Endothelial cell of umbilical vein (primary cell): ENCODE data around the gene PTBP3. TPM values are rescaled to one million over a fixed set of nuclear protein-coding genes. Genes with fewer than 3 reads are reported as not detected.

Experiments used
- BruUV-seq: library from RNA; stranded (reverse); fragments of 400-500 nt; replicated peaks from 2 replicates; lab custom pipeline; 2021; lab: Mats Ljungman, UMichigan
- CTCF ChIA-PET: fragments of 300-600, 350-600 bp; sonication (Branson Sonifier 250); formaldehyde crosslinking; loops from one replicate; lab custom pipeline; 2021; ENCODE audit warnings: antibody characterized with exemption, inconsistent platforms; lab: Charles Lee
- POLR2A ChIA-PET: fragments of 300-600, 350-600 bp; sonication (Branson Sonifier 250); formaldehyde crosslinking; loops from one replicate; lab custom pipeline; 2021; ENCODE audit warnings: antibody characterized with exemption, inconsistent platforms; lab: Charles Lee
- DNase-seq: peaks from one replicate; pipeline ENCODE4 v3.0.0-alpha.2; 2011; ENCODE audit warnings: low read depth, low spot score
- FAIRE-seq: peaks from 2 replicates; lab custom pipeline; 2011; peaks lifted over from hg19 to GRCh38; lab: Jason Lieb, UNC
- H2AFZ ChIP-seq: 2 replicates; pipeline ENCODE4 v1.6.0; 2012; ENCODE audit warnings: low read depth, low read length, control low read depth, inconsistent platforms
- H3K27ac ChIP-seq: 2 replicates; pipeline ENCODE4 v1.5.1; 2011; ENCODE audit warnings: low read depth, mild to moderate bottlenecking, control low read depth, low read length, moderate library complexity; ENCODE audit not compliant: insufficient read depth
- H3K27me3 ChIP-seq, 2 experiments: 2 replicates each; pipeline versions ENCODE4 v1.6.0 to v1.6.1; 2011; ENCODE audit warnings: low read length in 2 of 2, mixed read lengths in 1 of 2; ENCODE audit not compliant: control insufficient read depth in 2 of 2, insufficient read depth in 2 of 2
- H3K36me3 ChIP-seq, 2 experiments: 2 replicates in 1 of 2; 3 replicates in 1 of 2; pipeline ENCODE4 v1.5.1; 2011; ENCODE audit warnings: low read length in 2 of 2, mild to moderate bottlenecking in 1 of 2, moderate library complexity in 1 of 2; ENCODE audit not compliant: control insufficient read depth in 2 of 2, insufficient read depth in 2 of 2; ENCODE audit errors: extremely low read depth in 1 of 2
- H3K4me1 ChIP-seq: 3 replicates; pipeline ENCODE4 v1.5.1; 2011; ENCODE audit warnings: mild to moderate bottlenecking, low read length; ENCODE audit not compliant: control insufficient read depth, insufficient read depth; ENCODE audit errors: extremely low read depth
- H3K4me2 ChIP-seq: 2 replicates; pipeline ENCODE4 v1.6.1; 2011; ENCODE audit warnings: low read length, control low read depth, mixed read lengths; ENCODE audit not compliant: insufficient read depth
- H3K4me3 ChIP-seq, 3 experiments: fragments of 200-600 bp in 1 of 3; sonication (generic), shearing (Covaris generic) in 1 of 3; replicated peaks in 1 of 3; 2 replicates each; pipeline ENCODE4 v1.5.1; 2011 to 2016; ENCODE audit warnings: control low read depth in 3 of 3, low read length in 3 of 3, mild to moderate bottlenecking in 2 of 3, inconsistent platforms in 1 of 3, low read depth in 1 of 3, moderate library complexity in 1 of 3; ENCODE audit not compliant: insufficient read depth in 1 of 3
- H3K79me2 ChIP-seq: 2 replicates; pipeline ENCODE4 v1.6.0; 2012; ENCODE audit warnings: low read length, inconsistent platforms; ENCODE audit not compliant: control insufficient read depth, insufficient read depth
- H3K9ac ChIP-seq: replicated peaks from 2 replicates; pipeline ENCODE3; 2011; ENCODE audit warnings: low read length, control low read depth; ENCODE audit not compliant: insufficient read depth; ENCODE audit errors: extremely low read depth
- H3K9me1 ChIP-seq: replicated peaks from 3 replicates; pipeline ENCODE4 v1.6.0; 2011; ENCODE audit warnings: mild to moderate bottlenecking, low read length; ENCODE audit not compliant: control insufficient read depth, insufficient read depth; ENCODE audit errors: extremely low read depth
- H3K9me3 ChIP-seq: replicated peaks from 2 replicates; pipeline ENCODE4 v1.5.1; 2012; ENCODE audit warnings: low read length, inconsistent platforms; ENCODE audit not compliant: control insufficient read depth, insufficient read depth
- H4K20me1 ChIP-seq: replicated peaks from 2 replicates; pipeline ENCODE3; 2011; ENCODE audit warnings: mild to moderate bottlenecking, low read length; ENCODE audit not compliant: control insufficient read depth, insufficient read depth; ENCODE audit errors: extremely low read depth
- CTCF ChIP-seq, 2 donors: IDR thresholded peaks; 1 replicate in 1 of 2; 2 replicates in 1 of 2; pipeline ENCODE4 v1.5.1; 2011; ENCODE audit warnings: low read length in 2 of 2, mild to moderate bottlenecking in 2 of 2, moderate library complexity in 2 of 2, control low read depth in 1 of 2, inconsistent platforms in 1 of 2, low read depth in 1 of 2; ENCODE audit not compliant: insufficient read depth in 1 of 2; ENCODE audit errors: extremely low read depth in 1 of 2
- EZH2 ChIP-seq: IDR thresholded peaks from 2 replicates; pipeline ENCODE4 v1.6.1; 2012; ENCODE audit warnings: borderline replicate concordance, low read depth, mild to moderate bottlenecking, moderate library complexity, low read length, inconsistent platforms; ENCODE audit not compliant: severe bottlenecking
- MYC ChIP-seq: IDR thresholded peaks from one replicate; pipeline ENCODE4 v1.6.1; 2011; ENCODE audit warnings: mild to moderate bottlenecking, low read depth, low read length
- dilution Hi-C: fragments of 300-500 bp; cut with MboI; formaldehyde crosslinking; loops from one replicate; pipeline ENCODE4 v1.15.0; 2019; ENCODE audit warnings: low sequenced_read_pairs; ENCODE audit not compliant: extremely low pct_ligation_motif_present
- intact Hi-C: fragments of 100-400 bp; cut with micrococcal nuclease; formaldehyde crosslinking; loops from one replicate; pipeline ENCODE4 v1.10.0; 2022
- polyA plus RNA-seq, 4 experiments: library from polyadenylated mRNA; depleted of rRNA in 3 of 4; stranded (reverse) in 3 of 4; unstranded in 1 of 4; fragments of >200 nt; gene quantifications; 2 replicates each; pipeline versions ENCODE4 v1.2.1 to v1.2.3, GENCODE V29; 2011 to 2012; ENCODE audit warnings: missing spikeins in 1 of 4
- total RNA-seq: library from RNA; stranded (reverse); gene quantifications from 2 replicates; pipeline ENCODE4 v1.2.3, GENCODE V29; 2021

Gene PTBP3
- total and polyA plus RNA-seq, 2 donors (not counting 3 experiments of a cell fraction or from before 2014, with no cell fraction given) = 42.4 to 75.0 TPM

DNA sequence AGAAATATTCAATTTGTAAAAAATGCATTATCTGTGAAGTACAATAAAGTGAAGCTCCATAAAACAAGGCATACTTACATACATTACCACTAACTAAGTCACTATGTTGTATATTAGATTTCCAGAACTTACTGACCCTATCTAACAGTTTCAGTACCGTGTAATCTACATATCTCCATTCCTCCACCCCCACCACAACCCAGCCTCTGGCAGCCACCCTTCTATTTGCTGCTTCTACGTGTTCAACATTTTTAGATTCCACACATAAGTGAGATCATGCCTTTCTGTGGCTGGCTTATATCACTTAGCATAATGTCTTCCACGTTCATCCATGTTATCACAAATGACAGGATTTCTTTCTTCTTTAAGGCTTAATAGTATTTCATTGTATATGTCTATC is 31.3 kb upstream of the PTBP3 start:
- intact Hi-C loops = loop anchor here (10.0 kb wide), 1 partner anchor 770 kb away; the partner anchor contains the start of gene PTGR1
- FAIRE-seq = no peak
- POLR2A ChIA-PET = no interaction called here

More for the DNA sequence above, 31.3 kb upstream of the PTBP3 start:
- Histone ChIP-seq H3K9me3 (no peaks in the 10 kb centered on the region), H3K4me1 (peaks cover 4% of the 10 kb centered on the region), H3K27me3 (no peaks in the 10 kb centered on the region), H3K9ac (no peak overlapping the region), H3K4me3 (no peak overlapping the region), H3K27ac (no peak overlapping the region), H3K9me1 (no peaks in the 10 kb centered on the region), H3K4me2 (no peak overlapping the region), H4K20me1 (no peaks in the 10 kb centered on the region), H3K36me3 (no peaks in the 10 kb centered on the region), H3K79me2 (no peaks in the 10 kb centered on the region), H2AFZ (no peak overlapping the region)
- TF ChIP-seq EZH2 = no peak
- no peak for TF ChIP-seq CTCF (IDR thresholded peaks at IDR 0.05; ENCODE audit: extremely low read depth in 1 of 2, insufficient read depth in 1 of 2, low read depth in 1 of 2, low read length in 2 of 2)
- no peak for TF ChIP-seq MYC
- no peak for DNase-seq
- dilution Hi-C loops = no loop called here
- BruUV-seq = no TSS peak
- CTCF ChIA-PET = interaction anchor here (1.0 to 1.4 kb wide), 3 partner anchors 20 to 267 kb away, joined by 3 to 4 read pairs (median 3); no protein-coding TSS in a partner anchor
